ENCODE results near the gene ABCC1.

Gene ABCC1

GRCh38 chr16:16092925-16093627 is 143.7 kb downstream of the ABCC1 start:
- no peaks in the 10 kb centered on the region for H3K9me3 Mint-ChIP-seq
- no peak for TF ChIP-seq CTCF (IDR thresholded peaks at IDR 0.05)
- no peaks in the 10 kb centered on the region for H3K27me3 Mint-ChIP-seq (ENCODE audit: low read depth, poor library complexity)
- no peak overlapping the region for H3K4me3 Mint-ChIP-seq
- DNase-seq: no peak
- peaks cover 31% of the 10 kb centered on the region for H3K4me1 Mint-ChIP-seq
- peak overlapping the region; percentile 69 for H3K27ac Mint-ChIP-seq
- peaks cover 59% of the 10 kb centered on the region for H3K36me3 Mint-ChIP-seq (ENCODE audit: low read depth)

- Mint-ChIP-seq H3K27ac (no peak overlapping the region), H3K36me3 (ENCODE audit: low read depth) (peaks cover 63% of the 10 kb centered on the region), H3K9me3 (no peaks in the 10 kb centered on the region), H3K4me1 (peaks cover 31% of the 10 kb centered on the region), H3K4me3 (no peak overlapping the region), H3K27me3 (ENCODE audit: low read depth, poor library complexity) (no peaks in the 10 kb centered on the region)
- DNase-seq: no peak
- TF ChIP-seq CTCF (IDR thresholded peaks at IDR 0.05): no peak
These were observed 144.4 kb downstream of the ABCC1 start for GRCh38 chr16:16093628-16094332.

GRCh38 chr16:16095646-16096045 is 146.2 kb downstream of the ABCC1 start:
- Mint-ChIP-seq H3K4me3 (no peak overlapping the region), H3K27ac (peak overlapping the region; percentile 95), H3K4me1 (peaks cover 30% of the 10 kb centered on the region), H3K36me3 (ENCODE audit: low read depth) (peaks cover 56% of the 10 kb centered on the region), H3K27me3 (ENCODE audit: low read depth, poor library complexity) (no peaks in the 10 kb centered on the region), H3K9me3 (no peaks in the 10 kb centered on the region)
- no peak for TF ChIP-seq CTCF (IDR thresholded peaks at IDR 0.05)
- DNase-seq: no peak

- peaks cover 24% of the 10 kb centered on the region for H3K4me1 Mint-ChIP-seq
- no peaks in the 10 kb centered on the region for H3K9me3 Mint-ChIP-seq
- peak overlapping the region; percentile 95 for H3K27ac Mint-ChIP-seq
- peaks cover 52% of the 10 kb centered on the region for H3K36me3 Mint-ChIP-seq (ENCODE audit: low read depth)
- no peaks in the 10 kb centered on the region for H3K27me3 Mint-ChIP-seq (ENCODE audit: low read depth, poor library complexity)
- TF ChIP-seq CTCF (IDR thresholded peaks at IDR 0.05): peak; percentile 35
- no peak for DNase-seq
- H3K4me3 Mint-ChIP-seq: no peak overlapping the region
These were observed 146.9 kb downstream of the ABCC1 start for GRCh38 chr16:16096121-16096857.

GRCh38 chr16:16096858-16097213 is 147.4 kb downstream of the ABCC1 start:
- Mint-ChIP-seq H3K4me1 (peaks cover 21% of the 10 kb centered on the region), H3K27me3 (ENCODE audit: low read depth, poor library complexity) (no peaks in the 10 kb centered on the region), H3K36me3 (ENCODE audit: low read depth) (peaks cover 53% of the 10 kb centered on the region), H3K9me3 (no peaks in the 10 kb centered on the region), H3K27ac (peak overlapping the region; percentile 95), H3K4me3 (no peak overlapping the region)
- DNase-seq: no peak
- no peak for TF ChIP-seq CTCF (IDR thresholded peaks at IDR 0.05)

Data from nephron progenitor cell (in vitro differentiated cells).